Neural progenitor cell (in vitro differentiated cells): ENCODE results near the gene ABCA5. TPM values are rescaled to one million over a fixed set of nuclear protein-coding genes. Genes with fewer than 3 reads are reported as not detected.
A peak's percentile ranks its signal among the peaks of the same experiment; 100 is the strongest.

Experiments used
- DNase-seq: peaks from one replicate; pipeline ENCODE4 v3.0.0-alpha.2; 2016; ENCODE audit warnings: low spot score
- H2AFZ ChIP-seq: fragments of 200-600 bp; sonication (generic); replicated peaks from 2 replicates; pipeline ENCODE4 v1.6.1; 2016; ENCODE audit warnings: antibody characterized with exemption
- H3F3A ChIP-seq: fragments of 200-600 bp; sonication (generic); 2 replicates; pipeline ENCODE4 v1.6.1; 2016; ENCODE audit warnings: antibody characterized with exemption, low read depth
- H3K27ac ChIP-seq: fragments of 200-600 bp; sonication (generic); 2 replicates; pipeline ENCODE4 v1.5.1; 2016; ENCODE audit warnings: mild to moderate bottlenecking
- H3K27me3 ChIP-seq: fragments of 200-600 bp; sonication (generic); 2 replicates; pipeline ENCODE4 v1.6.1; 2016; ENCODE audit warnings: mild to moderate bottlenecking, moderate library complexity
- H3K36me3 ChIP-seq: fragments of 200-600 bp; sonication (generic); 2 replicates; pipeline ENCODE4 v1.5.1; 2016
- H3K4me1 ChIP-seq: fragments of 200-600 bp; sonication (generic); 2 replicates; pipeline ENCODE4 v1.6.1; 2016; ENCODE audit warnings: mixed run types
- H3K4me2 ChIP-seq: fragments of 200-600 bp; sonication (generic); 2 replicates; pipeline ENCODE4 v1.6.1; 2016
- H3K4me3 ChIP-seq: fragments of 200-600 bp; sonication (generic); 2 replicates; pipeline ENCODE4 v1.5.1; 2016
- H3K79me2 ChIP-seq: fragments of 200-600 bp; sonication (generic); 2 replicates; pipeline ENCODE4 v1.6.1; 2016; ENCODE audit warnings: low read depth
- H3K9ac ChIP-seq: fragments of 200-600 bp; sonication (generic); 2 replicates; pipeline ENCODE4 v1.6.1; 2016
- H3K9me3 ChIP-seq: fragments of 200-600 bp; sonication (generic); 2 replicates; pipeline ENCODE4 v1.5.1; 2016; ENCODE audit warnings: low read depth
- H4K20me1 ChIP-seq: fragments of 200-600 bp; sonication (generic); 2 replicates; pipeline ENCODE4 v1.6.1; 2016; ENCODE audit warnings: low read depth
- H3K27ac Mint-ChIP-seq: 3 replicates; pipeline ENCODE4 v1.8.0; 2021; ENCODE audit warnings: mixed read lengths
- H3K27me3 Mint-ChIP-seq: 2 replicates; pipeline ENCODE4 v1.8.0; 2022; ENCODE audit warnings: low read depth, mild to moderate bottlenecking, inconsistent platforms, moderate library complexity, mixed read lengths; ENCODE audit not compliant: insufficient read depth
- H3K36me3 Mint-ChIP-seq: 3 replicates; pipeline ENCODE4 v1.8.0; 2021; ENCODE audit warnings: mixed read lengths
- H3K4me1 Mint-ChIP-seq: 3 replicates; pipeline ENCODE4 v1.8.0; 2021; ENCODE audit warnings: mixed read lengths
- H3K4me3 Mint-ChIP-seq: 3 replicates; pipeline ENCODE4 v1.8.0; 2021; ENCODE audit warnings: mild to moderate bottlenecking, moderate library complexity, mixed read lengths
- H3K9me3 Mint-ChIP-seq: 3 replicates; pipeline ENCODE4 v1.8.0; 2020; ENCODE audit warnings: mixed read lengths
- CTCF ChIP-seq: fragments of 200-600 bp; sonication (generic); IDR thresholded peaks from 2 replicates; pipeline ENCODE4 v1.5.1; 2017; ENCODE audit warnings: antibody characterized with exemption, mild to moderate bottlenecking
- EZH2 ChIP-seq: fragments of 200-600 bp; sonication (generic); IDR thresholded peaks from 2 replicates; pipeline ENCODE4 v1.6.1; 2017; ENCODE audit warnings: antibody characterized with exemption, mild to moderate bottlenecking, moderate library complexity
- EZH2phosphoT487 ChIP-seq: fragments of 200-600 bp; sonication (generic); IDR thresholded peaks from 2 replicates; pipeline ENCODE4 v1.6.1; 2017; ENCODE audit warnings: antibody characterized with exemption
- total RNA-seq: library from RNA; depleted of rRNA; stranded (reverse); fragments of >200 nt; gene quantifications from 2 replicates; pipeline ENCODE4 v1.2.3, GENCODE V29; 2015; ENCODE audit warnings: low replicate concordance

The ABCA5 gene
- total RNA-seq, 1 donor from 2014 or later: 35.1 TPM

- no peaks in the 10 kb centered on the region for H3K9me3 Mint-ChIP-seq
- H3K36me3 Mint-ChIP-seq: no peaks in the 10 kb centered on the region
- Histone ChIP-seq H3K36me3 (no peaks in the 10 kb centered on the region), H3K9me3 (no peaks in the 10 kb centered on the region), H4K20me1 (no peaks in the 10 kb centered on the region), H3F3A (no peaks in the 10 kb centered on the region), H3K4me1 (no peaks in the 10 kb centered on the region), H3K9ac (no peak overlapping the region), H2AFZ (no peak overlapping the region), H3K79me2 (no peaks in the 10 kb centered on the region), H3K27me3 (no peaks in the 10 kb centered on the region), H3K27ac (no peak overlapping the region), H3K4me3 (no peak overlapping the region), H3K4me2 (no peak overlapping the region)
- H3K27me3 Mint-ChIP-seq: no peaks in the 10 kb centered on the region
- H3K4me3 Mint-ChIP-seq: no peak overlapping the region
- H3K4me1 Mint-ChIP-seq: no peaks in the 10 kb centered on the region
- no peak overlapping the region for H3K27ac Mint-ChIP-seq
- TF ChIP-seq EZH2phosphoT487: no peak
- no peak for TF ChIP-seq EZH2
- TF ChIP-seq CTCF: no peak
- DNase-seq: no peak
Measured at GRCh38 chr17:69254187-69254586, 72.7 kb downstream of the ABCA5 start.

- H3K27me3 Mint-ChIP-seq: no peaks in the 10 kb centered on the region
- H3K4me3 ChIP-seq: no peak overlapping the region
- H3K79me2 ChIP-seq: no peaks in the 10 kb centered on the region
- no peaks in the 10 kb centered on the region for H3K4me1 Mint-ChIP-seq
- no peak overlapping the region for H3K9ac ChIP-seq
- no peak overlapping the region for H3K4me2 ChIP-seq
- H2AFZ ChIP-seq: no peak overlapping the region
- no peaks in the 10 kb centered on the region for H3K27me3 ChIP-seq
- H3K27ac Mint-ChIP-seq: no peak overlapping the region
- H3K9me3 Mint-ChIP-seq: no peaks in the 10 kb centered on the region
- no peaks in the 10 kb centered on the region for H3F3A ChIP-seq
- no peaks in the 10 kb centered on the region for H4K20me1 ChIP-seq
- TF ChIP-seq EZH2: no peak
- TF ChIP-seq EZH2phosphoT487: no peak
- TF ChIP-seq CTCF: no peak
- no peak overlapping the region for H3K4me3 Mint-ChIP-seq
- H3K36me3 ChIP-seq: no peaks in the 10 kb centered on the region
- no peaks in the 10 kb centered on the region for H3K9me3 ChIP-seq
- no peaks in the 10 kb centered on the region for H3K4me1 ChIP-seq
- DNase-seq: no peak
- H3K27ac ChIP-seq: no peak overlapping the region
- no peaks in the 10 kb centered on the region for H3K36me3 Mint-ChIP-seq
Measured at GRCh38 chr17:69250641-69251040, 76.3 kb downstream of the ABCA5 start.

- H3K9me3 Mint-ChIP-seq: no peaks in the 10 kb centered on the region
Measured at GRCh38 chr17:69246726-69247375, 80.1 kb downstream of the ABCA5 start.

More at GRCh38 chr17:69246726-69247375, 80.1 kb downstream of the ABCA5 start:
- no peaks in the 10 kb centered on the region for H3K4me1 Mint-ChIP-seq
- Histone ChIP-seq H3K4me1 (no peaks in the 10 kb centered on the region), H3F3A (no peaks in the 10 kb centered on the region), H3K27ac (no peak overlapping the region), H3K4me2 (no peak overlapping the region), H3K79me2 (no peaks in the 10 kb centered on the region), H3K27me3 (no peaks in the 10 kb centered on the region), H3K36me3 (no peaks in the 10 kb centered on the region), H3K9me3 (no peaks in the 10 kb centered on the region), H3K4me3 (no peak overlapping the region), H4K20me1 (no peaks in the 10 kb centered on the region), H2AFZ (no peak overlapping the region), H3K9ac (no peak overlapping the region)
- peak; percentile 60 for DNase-seq
- no peak overlapping the region for H3K27ac Mint-ChIP-seq
- H3K36me3 Mint-ChIP-seq: no peaks in the 10 kb centered on the region
- peak; percentile 78 for TF ChIP-seq CTCF
- TF ChIP-seq EZH2: no peak
- H3K4me3 Mint-ChIP-seq: no peak overlapping the region
- H3K27me3 Mint-ChIP-seq: no peaks in the 10 kb centered on the region
